ENCODE results near the gene ANGPTL2.

The ANGPTL2 gene

DNA sequence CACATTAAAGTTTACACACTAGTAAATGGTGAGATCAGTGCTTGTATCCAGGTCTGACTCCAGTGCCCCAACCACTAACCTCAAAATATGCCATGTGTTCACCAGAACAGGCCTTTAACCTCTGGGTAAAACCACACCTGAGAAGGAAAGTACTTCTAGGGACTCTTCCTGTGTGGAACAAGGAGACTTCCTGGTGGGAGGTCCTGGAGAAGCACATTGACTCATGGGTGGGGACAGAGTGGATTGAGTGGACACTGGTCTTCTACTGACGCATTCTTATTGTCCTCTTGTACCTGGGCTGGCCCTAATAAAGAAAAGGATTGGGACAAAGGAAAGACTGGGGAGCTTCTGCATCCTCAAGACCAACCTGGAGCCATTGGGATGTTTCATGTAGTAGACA is 43.4 kb downstream of the ANGPTL2 start:
- no peak for TF ChIP-seq EZH2phosphoT487 (IDR thresholded peaks at IDR 0.05; ENCODE audit: low read depth)
- TF ChIP-seq CTCF (IDR thresholded peaks at IDR 0.05; ENCODE audit: low read depth, low read length), result no peak
- H2AFZ ChIP-seq (ENCODE audit: low read depth, low read length), result no peak overlapping the region

DNA sequence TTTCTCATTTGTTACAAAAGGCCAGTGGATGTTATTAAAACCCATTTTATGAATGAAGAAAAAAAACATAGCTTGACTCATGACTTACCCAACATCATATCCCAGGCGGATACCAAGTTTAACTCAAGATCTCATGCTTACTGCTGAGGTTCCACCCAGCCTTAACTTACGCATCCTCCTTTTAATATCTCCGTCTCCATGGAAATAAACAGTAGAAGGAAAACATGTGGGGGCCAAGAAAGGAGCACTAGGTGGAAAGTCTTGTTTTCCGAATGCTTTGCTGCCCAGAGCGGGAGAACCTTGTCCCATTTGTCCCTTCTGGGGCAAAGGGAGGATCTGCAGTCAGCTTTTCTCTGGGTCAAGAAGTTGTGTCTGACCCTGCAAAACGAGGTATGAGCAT is 44.1 kb downstream of the ANGPTL2 start:
- TF ChIP-seq CTCF (IDR thresholded peaks at IDR 0.05; ENCODE audit: low read depth, low read length) (no peak), EZH2phosphoT487 (IDR thresholded peaks at IDR 0.05; ENCODE audit: low read depth) (no peak)

More for the DNA sequence above, 43.4 kb downstream of the ANGPTL2 start:
- H4K20me1 ChIP-seq (ENCODE audit: insufficient read depth, low read length), result no peaks in the 10 kb centered on the region
- H3K4me3 ChIP-seq (ENCODE audit: low read length), result no peak overlapping the region
- H3K27me3 ChIP-seq (ENCODE audit: low read depth, low read length), result no peaks in the 10 kb centered on the region; the same call in 1 of the 2 replicates
- no peaks in the 10 kb centered on the region for H3K4me1 ChIP-seq (ENCODE audit: low read length)
- H3K27ac ChIP-seq (ENCODE audit: low read length), result no peak overlapping the region
- H3K4me2 ChIP-seq (ENCODE audit: low read length), result no peak overlapping the region
- H3K9ac ChIP-seq (ENCODE audit: low read length), result no peak overlapping the region
- H3K79me2 ChIP-seq (ENCODE audit: low read length), result no peaks in the 10 kb centered on the region
- H3K9me3 ChIP-seq (ENCODE audit: insufficient read depth, low read length), result no peaks in the 10 kb centered on the region
- no peaks in the 10 kb centered on the region for H3K36me3 ChIP-seq (replicated peaks; ENCODE audit: low read depth, low read length)

DNA sequence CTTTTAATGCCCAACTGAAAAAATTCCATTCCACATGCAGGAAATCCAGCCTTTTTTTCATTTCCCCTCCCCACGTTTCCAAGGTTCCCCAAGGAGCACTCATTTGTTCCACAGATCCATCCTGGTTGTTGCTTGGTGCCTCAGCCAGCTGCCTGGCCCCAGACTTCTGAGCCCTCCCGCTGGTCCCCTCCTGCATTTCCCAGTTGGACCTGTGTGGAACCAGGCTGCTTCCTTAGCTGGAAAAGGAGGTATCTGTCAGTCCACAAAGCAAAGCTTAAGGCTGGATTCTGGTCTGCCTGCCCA is 44.8 kb downstream of the ANGPTL2 start:
- Histone ChIP-seq H3K4me2 (ENCODE audit: low read length) (no peak overlapping the region), H3K9ac (ENCODE audit: low read length) (no peak overlapping the region), H3K4me1 (ENCODE audit: low read length) (no peaks in the 10 kb centered on the region), H2AFZ (ENCODE audit: low read depth, low read length) (no peak overlapping the region), H3K9me3 (ENCODE audit: insufficient read depth, low read length) (no peaks in the 10 kb centered on the region), H3K4me3 (ENCODE audit: low read length) (no peak overlapping the region), H3K27ac (ENCODE audit: low read length) (no peak overlapping the region), H3K27me3 (ENCODE audit: low read depth, low read length) (no peaks in the 10 kb centered on the region; the same call in 1 of the 2 replicates), H3K36me3 (replicated peaks; ENCODE audit: low read depth, low read length) (no peaks in the 10 kb centered on the region), H3K79me2 (ENCODE audit: low read length) (no peaks in the 10 kb centered on the region), H4K20me1 (ENCODE audit: insufficient read depth, low read length) (no peaks in the 10 kb centered on the region)
- TF ChIP-seq CTCF (IDR thresholded peaks at IDR 0.05; ENCODE audit: low read depth, low read length), result no peak
- TF ChIP-seq EZH2phosphoT487 (IDR thresholded peaks at IDR 0.05; ENCODE audit: low read depth), result no peak

More for the DNA sequence above, 44.1 kb downstream of the ANGPTL2 start:
- no peaks in the 10 kb centered on the region for H3K79me2 ChIP-seq (ENCODE audit: low read length)
- H3K36me3 ChIP-seq (replicated peaks; ENCODE audit: low read depth, low read length), result no peaks in the 10 kb centered on the region
- no peak overlapping the region for H3K9ac ChIP-seq (ENCODE audit: low read length)
- no peaks in the 10 kb centered on the region for H3K9me3 ChIP-seq (ENCODE audit: insufficient read depth, low read length)
- H3K4me3 ChIP-seq (ENCODE audit: low read length), result no peak overlapping the region
- H3K27me3 ChIP-seq (ENCODE audit: low read depth, low read length), result no peaks in the 10 kb centered on the region; the same call in 1 of the 2 replicates
- H2AFZ ChIP-seq (ENCODE audit: low read depth, low read length), result no peak overlapping the region
- H3K4me1 ChIP-seq (ENCODE audit: low read length), result no peaks in the 10 kb centered on the region
- no peak overlapping the region for H3K27ac ChIP-seq (ENCODE audit: low read length)
- no peak overlapping the region for H3K4me2 ChIP-seq (ENCODE audit: low read length)
- no peaks in the 10 kb centered on the region for H4K20me1 ChIP-seq (ENCODE audit: insufficient read depth, low read length)

GRCh38 chr9:127076860-127077643 is 45.4 kb downstream of the ANGPTL2 start:
- Histone ChIP-seq H4K20me1 (ENCODE audit: insufficient read depth, low read length) (no peaks in the 10 kb centered on the region), H3K9ac (ENCODE audit: low read length) (no peak overlapping the region), H3K27me3 (ENCODE audit: low read depth, low read length) (no peaks in the 10 kb centered on the region; the same call in 1 of the 2 replicates), H3K4me2 (ENCODE audit: low read length) (no peak overlapping the region), H3K27ac (ENCODE audit: low read length) (no peak overlapping the region), H3K4me1 (ENCODE audit: low read length) (no peaks in the 10 kb centered on the region), H3K79me2 (ENCODE audit: low read length) (no peaks in the 10 kb centered on the region), H3K36me3 (replicated peaks; ENCODE audit: low read depth, low read length) (no peaks in the 10 kb centered on the region), H3K4me3 (ENCODE audit: low read length) (no peak overlapping the region), H2AFZ (ENCODE audit: low read depth, low read length) (no peak overlapping the region), H3K9me3 (ENCODE audit: insufficient read depth, low read length) (no peaks in the 10 kb centered on the region)
- TF ChIP-seq EZH2phosphoT487 (IDR thresholded peaks at IDR 0.05; ENCODE audit: low read depth) (no peak), CTCF (IDR thresholded peaks at IDR 0.05; ENCODE audit: low read depth, low read length) (no peak)
